AG04449 (cell line): ENCODE measurements around the gene ALOX12.

Experiments used
- CTCF ChIA-PET: fragments of 350-600 bp; formaldehyde crosslinking; extraction: SDS; loops from one replicate; lab custom pipeline; 2021; ENCODE audit warnings: antibody characterized with exemption; lab: Yijun Ruan, JAX
- POLR2A ChIA-PET: fragments of 400-600, 350-600 bp; formaldehyde crosslinking; extraction: SDS; loops from one replicate; lab custom pipeline; 2020; ENCODE audit warnings: antibody characterized with exemption, inconsistent platforms; lab: Yijun Ruan, JAX
- DNase-seq: peaks from one replicate; pipeline ENCODE4 v3.0.0-alpha.2; 2010; ENCODE audit warnings: low read depth, low spot score
- H3K4me3 ChIP-seq: 2 replicates; pipeline ENCODE4 v1.5.1; 2011; ENCODE audit warnings: low read depth, mild to moderate bottlenecking, control low read depth, low read length
- CTCF ChIP-seq: IDR thresholded peaks from one replicate; pipeline ENCODE4 v1.5.1; 2011; ENCODE audit warnings: mild to moderate bottlenecking, moderate library complexity, low read length, control low read depth, inconsistent platforms; ENCODE audit not compliant: insufficient read depth; ENCODE audit errors: missing control alignments

ALOX12 gene

GRCh38 chr17:7029096-7029495 is 33.2 kb downstream of the ALOX12 start:
- no peak overlapping the region for H3K4me3 ChIP-seq
- CTCF ChIA-PET, result interaction anchor here (1.3 to 1.7 kb wide), 2 partner anchors 7 to 16 kb away, joined by 4 to 7 read pairs; no protein-coding TSS in a partner anchor
- DNase-seq, result no peak
- POLR2A ChIA-PET, result no interaction called here
- no peak for TF ChIP-seq CTCF

- no peak overlapping the region for H3K4me3 ChIP-seq
- no peak for TF ChIP-seq CTCF
- ChIA-PET CTCF (interaction anchor here (1.3 to 1.7 kb wide), 2 partner anchors 8 to 16 kb away, joined by 4 to 7 read pairs; no protein-coding TSS in a partner anchor), POLR2A (no interaction called here)
- DNase-seq, result no peak
Observed at GRCh38 chr17:7029659-7030058, 33.8 kb downstream of the ALOX12 start.

GRCh38 chr17:7034955-7035590 is 39.2 kb downstream of the ALOX12 start:
- no peak for TF ChIP-seq CTCF
- H3K4me3 ChIP-seq, result peak overlapping the region; percentile 80
- CTCF ChIA-PET, result interaction anchor here (0.6 to 1.7 kb wide), 9 partner anchors 9 to 289 kb away, joined by 3 to 17 read pairs (median 3); partner anchors contain the start of gene BCL6B
- POLR2A ChIA-PET, result interaction anchor here (0.8 to 1.3 kb wide), 3 partner anchors 10 to 203 kb away, joined by 3 to 5 read pairs (median 4); no protein-coding TSS in a partner anchor
- DNase-seq, result no peak

- peak within 1 kb of the TSS; percentile 80 for H3K4me3 ChIP-seq
- ChIA-PET POLR2A (interaction anchor here (0.8 to 1.3 kb wide), 3 partner anchors 10 to 202 kb away, joined by 3 to 5 read pairs (median 4); no protein-coding TSS in a partner anchor), CTCF (interaction anchor here (0.6 to 1.7 kb wide), 9 partner anchors 9 to 289 kb away, joined by 3 to 17 read pairs (median 3); partner anchors contain the start of gene BCL6B)
- TF ChIP-seq CTCF, result no peak
- peak; percentile 66 for DNase-seq
Observed at GRCh38 chr17:7035591-7036368, 39.9 kb downstream of the ALOX12 start, which contains the start of gene SLC16A13. SLC16A13 (plus strand) TSS chr17:7036015; CDS start chr17:7036383, 368 bp downstream.

- TF ChIP-seq CTCF, result no peak
- no peak for DNase-seq
- ChIA-PET POLR2A (no interaction called here), CTCF (interaction anchor here (0.6 to 2.1 kb wide), 8 partner anchors 8 to 139 kb away, joined by 3 to 14 read pairs (median 4); no protein-coding TSS in a partner anchor)
- no peak overlapping the region for H3K4me3 ChIP-seq
Observed at GRCh38 chr17:7038025-7038862, 42.4 kb downstream of the ALOX12 start.
